ENCODE data around the gene CLDN24. TPM values are rescaled to one million over a fixed set of nuclear protein-coding genes. Genes with fewer than 3 reads are reported as not detected.

Gene CLDN24
- total RNA-seq, 1 donor from 2014 or later, result not detected

GRCh38 chr4:183284258-183284785 is 37.9 kb downstream of the CLDN24 start:
- H3K27ac ChIP-seq (ENCODE audit: low read depth, low read length), result no peak overlapping the region
- no peak overlapping the region for H3K4me3 ChIP-seq (ENCODE audit: insufficient read depth, low read depth, low read length)
- TF ChIP-seq CTCF (IDR thresholded peaks at IDR 0.05; ENCODE audit: insufficient read depth, low read depth, low read length) (no peak), EZH2 (IDR thresholded peaks at IDR 0.05; ENCODE audit: insufficient read depth, low read length) (no peak)
- FAIRE-seq (no peak), DNase-seq (ENCODE audit: low read depth) (no peak)
- Mint-ChIP-seq H3K4me1 (ENCODE audit: low read depth, unreplicated experiment) (peaks cover 2% of the 10 kb centered on the region), H3K27ac (ENCODE audit: unreplicated experiment) (no peak overlapping the region), H3K4me3 (ENCODE audit: unreplicated experiment) (no peak overlapping the region), H3K9me3 (ENCODE audit: unreplicated experiment) (no peaks in the 10 kb centered on the region), H3K36me3 (ENCODE audit: low read depth, unreplicated experiment) (peaks cover 21% of the 10 kb centered on the region), H3K27me3 (ENCODE audit: low read depth, unreplicated experiment) (no peaks in the 10 kb centered on the region)
- H3K27me3 ChIP-seq (ENCODE audit: insufficient read depth, low read length), result no peaks in the 10 kb centered on the region
- no peak overlapping the region for H3K9ac ChIP-seq (ENCODE audit: low read length)
- peaks cover 7% of the 10 kb centered on the region for H3K4me1 ChIP-seq (ENCODE audit: insufficient read depth, low read length)
- peaks cover 27% of the 10 kb centered on the region for H3K36me3 ChIP-seq (ENCODE audit: insufficient read depth, low read length)
- H3K4me2 ChIP-seq (ENCODE audit: low read length), result no peak overlapping the region
- H3K9me3 ChIP-seq (ENCODE audit: insufficient read depth, low read depth, low read length), result no peaks in the 10 kb centered on the region
- H3K79me2 ChIP-seq (ENCODE audit: insufficient read depth, low read length), result no peaks in the 10 kb centered on the region
- H2AFZ ChIP-seq (ENCODE audit: low read depth, low read length), result no peak overlapping the region
- no peaks in the 10 kb centered on the region for H4K20me1 ChIP-seq (ENCODE audit: insufficient read depth, low read length)

GRCh38 chr4:183276106-183276505 is 46.1 kb downstream of the CLDN24 start:
- Mint-ChIP-seq H3K27ac (ENCODE audit: unreplicated experiment) (no peak overlapping the region), H3K9me3 (ENCODE audit: unreplicated experiment) (peaks cover 15% of the 10 kb centered on the region), H3K4me1 (ENCODE audit: low read depth, unreplicated experiment) (no peaks in the 10 kb centered on the region), H3K27me3 (ENCODE audit: low read depth, unreplicated experiment) (no peaks in the 10 kb centered on the region), H3K4me3 (ENCODE audit: unreplicated experiment) (no peak overlapping the region), H3K36me3 (ENCODE audit: low read depth, unreplicated experiment) (peaks cover 39% of the 10 kb centered on the region)
- Histone ChIP-seq H3K27ac (ENCODE audit: low read depth, low read length) (no peak overlapping the region), H3K4me3 (ENCODE audit: insufficient read depth, low read depth, low read length) (no peak overlapping the region), H3K9ac (ENCODE audit: low read length) (no peak overlapping the region), H3K79me2 (ENCODE audit: insufficient read depth, low read length) (no peaks in the 10 kb centered on the region), H2AFZ (ENCODE audit: low read depth, low read length) (no peak overlapping the region), H3K27me3 (ENCODE audit: insufficient read depth, low read length) (no peaks in the 10 kb centered on the region), H3K36me3 (ENCODE audit: insufficient read depth, low read length) (peaks cover 11% of the 10 kb centered on the region), H3K9me3 (ENCODE audit: insufficient read depth, low read depth, low read length) (no peaks in the 10 kb centered on the region), H3K4me1 (ENCODE audit: insufficient read depth, low read length) (no peaks in the 10 kb centered on the region), H4K20me1 (ENCODE audit: insufficient read depth, low read length) (no peaks in the 10 kb centered on the region), H3K4me2 (ENCODE audit: low read length) (no peak overlapping the region)
- TF ChIP-seq EZH2 (IDR thresholded peaks at IDR 0.05; ENCODE audit: insufficient read depth, low read length) (no peak), CTCF (IDR thresholded peaks at IDR 0.05; ENCODE audit: insufficient read depth, low read depth, low read length) (no peak)
- DNase-seq (ENCODE audit: low read depth), result no peak
- FAIRE-seq, result no peak

GRCh38 chr4:183272384-183272783 is 49.8 kb downstream of the CLDN24 start:
- H3K4me1 Mint-ChIP-seq (ENCODE audit: low read depth, unreplicated experiment), result no peaks in the 10 kb centered on the region
- TF ChIP-seq EZH2 (IDR thresholded peaks at IDR 0.05; ENCODE audit: insufficient read depth, low read length) (no peak), CTCF (IDR thresholded peaks at IDR 0.05; ENCODE audit: insufficient read depth, low read depth, low read length) (no peak)

More at GRCh38 chr4:183272384-183272783, 49.8 kb downstream of the CLDN24 start:
- Histone ChIP-seq H3K9ac (ENCODE audit: low read length) (no peak overlapping the region), H3K9me3 (ENCODE audit: insufficient read depth, low read depth, low read length) (no peaks in the 10 kb centered on the region), H3K4me3 (ENCODE audit: insufficient read depth, low read depth, low read length) (no peak overlapping the region), H3K4me1 (ENCODE audit: insufficient read depth, low read length) (no peaks in the 10 kb centered on the region), H4K20me1 (ENCODE audit: insufficient read depth, low read length) (no peaks in the 10 kb centered on the region), H3K79me2 (ENCODE audit: insufficient read depth, low read length) (no peaks in the 10 kb centered on the region), H3K4me2 (ENCODE audit: low read length) (no peak overlapping the region), H3K27ac (ENCODE audit: low read depth, low read length) (no peak overlapping the region), H2AFZ (ENCODE audit: low read depth, low read length) (no peak overlapping the region), H3K36me3 (ENCODE audit: insufficient read depth, low read length) (peaks cover 27% of the 10 kb centered on the region), H3K27me3 (ENCODE audit: insufficient read depth, low read length) (no peaks in the 10 kb centered on the region)
- no peak for DNase-seq (ENCODE audit: low read depth)
- Mint-ChIP-seq H3K4me3 (ENCODE audit: unreplicated experiment) (no peak overlapping the region), H3K27me3 (ENCODE audit: low read depth, unreplicated experiment) (no peaks in the 10 kb centered on the region), H3K9me3 (ENCODE audit: unreplicated experiment) (peaks cover 15% of the 10 kb centered on the region), H3K36me3 (ENCODE audit: low read depth, unreplicated experiment) (peaks cover 33% of the 10 kb centered on the region), H3K27ac (ENCODE audit: unreplicated experiment) (no peak overlapping the region)
- no peak for FAIRE-seq
